PC-3 (cell line): ENCODE data around the gene AKAP13. TPM values are rescaled to one million over a fixed set of nuclear protein-coding genes. Genes with fewer than 3 reads are reported as not detected.

Experiments
- ATAC-seq: fragments of 200-7000 bp; cut with Tn5 transposase; 2 replicates; pipeline ENCODE4 v1.9.1; 2020; ENCODE audit warnings: mild to moderate bottlenecking, moderate library complexity
- BruUV-seq: library from RNA; stranded (reverse); fragments of 400-500 nt; replicated peaks from 2 replicates; lab custom pipeline; 2021; lab: Mats Ljungman, UMichigan
- CTCF ChIA-PET: fragments of 300-600 bp; sonication (Branson Sonifier 250); formaldehyde crosslinking; loops from one replicate; lab custom pipeline; 2022; ENCODE audit warnings: antibody characterized with exemption; lab: Charles Lee
- POLR2A ChIA-PET: fragments of 300-600 bp; sonication (Branson Sonifier 250); formaldehyde crosslinking; loops from one replicate; lab custom pipeline; 2022; ENCODE audit warnings: antibody characterized with exemption; ENCODE audit not compliant: unreplicated experiment; lab: Charles Lee
- DNase-seq: peaks from one replicate; pipeline ENCODE4 v3.0.0-alpha.2; 2015
- H2AFZ ChIP-seq: fragments of 300-600 bp; sonication (generic); 2 replicates; pipeline ENCODE4 v1.6.0; 2016; ENCODE audit warnings: antibody characterized with exemption, low read length
- H3F3A ChIP-seq: fragments of 300-600 bp; sonication (generic); one replicate; pipeline ENCODE4 v1.6.0; 2017; ENCODE audit warnings: antibody characterized with exemption, low read length, control low read depth, mild to moderate bottlenecking; ENCODE audit not compliant: unreplicated experiment
- H3K27ac ChIP-seq: fragments of 300-600 bp; sonication (generic); 2 replicates; pipeline ENCODE4 v1.5.1; 2016; ENCODE audit warnings: mild to moderate bottlenecking, low read length
- H3K27me3 ChIP-seq: fragments of 300-600 bp; sonication (generic); 2 replicates; pipeline ENCODE4 v1.6.1; 2016; ENCODE audit warnings: low read length, mixed read lengths
- H3K36me3 ChIP-seq: fragments of 300-600 bp; sonication (generic); 2 replicates; pipeline ENCODE4 v1.6.1; 2016; ENCODE audit warnings: low read depth, mixed run types, low read length, mixed read lengths
- H3K4me1 ChIP-seq: fragments of 300-600 bp; sonication (generic); 2 replicates; pipeline ENCODE4 v1.5.1; 2016; ENCODE audit warnings: low read length; ENCODE audit not compliant: insufficient read depth
- H3K4me2 ChIP-seq: fragments of 300-600 bp; sonication (generic); 2 replicates; pipeline ENCODE4 v1.6.0; 2016; ENCODE audit warnings: low read length
- H3K4me3 ChIP-seq: fragments of 300-600 bp; sonication (generic); 2 replicates; pipeline ENCODE4 v1.5.1; 2016; ENCODE audit warnings: mild to moderate bottlenecking, low read length, mixed read lengths
- H3K79me2 ChIP-seq: fragments of 300-600 bp; sonication (generic); 2 replicates; pipeline ENCODE4 v1.6.1; 2017; ENCODE audit warnings: low read length, mixed read lengths
- H3K9ac ChIP-seq: fragments of 300-600 bp; sonication (generic); 2 replicates; pipeline ENCODE4 v1.6.0; 2016; ENCODE audit warnings: mild to moderate bottlenecking, low read length
- H3K9me2 ChIP-seq: fragments of 300-600 bp; sonication (generic); replicated peaks from 2 replicates; pipeline ENCODE4 v1.6.1; 2016; ENCODE audit warnings: mixed run types, low read length, mixed read lengths
- H3K9me3 ChIP-seq: fragments of 300-600 bp; sonication (generic); 2 replicates; pipeline ENCODE4 v1.6.1; 2016; ENCODE audit warnings: low read length, mixed read lengths
- H4K20me1 ChIP-seq: fragments of 300-600 bp; sonication (generic); 2 replicates; pipeline ENCODE4 v1.6.1; 2016; ENCODE audit warnings: low read length, mixed read lengths
- CTCF ChIP-seq: fragments of 300-600 bp; sonication (generic); conservative IDR thresholded peaks from 2 replicates; pipeline ENCODE4 v1.5.1; 2017; ENCODE audit warnings: antibody characterized with exemption, low read depth, mild to moderate bottlenecking, low read length
- EZH2 ChIP-seq: fragments of 300-600 bp; sonication (generic); IDR thresholded peaks from one replicate; pipeline ENCODE4 v1.6.1; 2017; ENCODE audit warnings: antibody characterized with exemption, mild to moderate bottlenecking, low read length; ENCODE audit not compliant: unreplicated experiment
- EZH2phosphoT487 ChIP-seq: fragments of 300-600 bp; sonication (generic); IDR thresholded peaks from 2 replicates; pipeline ENCODE4 v1.6.1; 2018; ENCODE audit warnings: mild to moderate bottlenecking, antibody characterized with exemption, low read length, borderline replicate concordance
- intact Hi-C: fragments of 100-400 bp; cut with micrococcal nuclease; formaldehyde crosslinking; loops from 2 replicates; pipeline ENCODE4 v1.9.0; 2023
- total RNA-seq: library from RNA; depleted of rRNA; stranded (reverse); fragments of >200 nt; gene quantifications from 2 replicates; pipeline ENCODE4 v1.2.3, GENCODE V29; 2014

The AKAP13 gene
- total RNA-seq, 1 experiment from 2014 or later = 36.8 TPM

- no peak overlapping the region for H3K27ac ChIP-seq
- ChIA-PET POLR2A (no interaction called here), CTCF (no interaction called here)
- BruUV-seq = no TSS peak
- no peaks in the 10 kb centered on the region for H3F3A ChIP-seq
- no peak overlapping the region for H2AFZ ChIP-seq
- no peaks in the 10 kb centered on the region for H3K79me2 ChIP-seq
- H3K9me2 ChIP-seq = no peaks in the 10 kb centered on the region
- no peaks in the 10 kb centered on the region for H3K4me1 ChIP-seq
- intact Hi-C loops = no loop called here
- H3K27me3 ChIP-seq = no peaks in the 10 kb centered on the region
- no peak overlapping the region for H3K9ac ChIP-seq
- no peak for DNase-seq
- no peak for ATAC-seq
- H3K9me3 ChIP-seq = no peaks in the 10 kb centered on the region
- H3K4me3 ChIP-seq = no peak overlapping the region
- H3K4me2 ChIP-seq = no peak overlapping the region
- TF ChIP-seq CTCF = no peak
- no peak for TF ChIP-seq EZH2
- no peak for TF ChIP-seq EZH2phosphoT487
- no peaks in the 10 kb centered on the region for H4K20me1 ChIP-seq
- peaks cover 6% of the 10 kb centered on the region for H3K36me3 ChIP-seq
These were observed 365.2 kb downstream of the AKAP13 start for GRCh38 chr15:85745525-85746150.

- no peak overlapping the region for H3K9ac ChIP-seq
- H3K4me2 ChIP-seq = no peak overlapping the region
- no peaks in the 10 kb centered on the region for H3K27me3 ChIP-seq
- no TSS peak for BruUV-seq
- peaks cover 6% of the 10 kb centered on the region for H3K36me3 ChIP-seq
- intact Hi-C loops = no loop called here
- no peak for TF ChIP-seq CTCF
- TF ChIP-seq EZH2phosphoT487 = no peak
- no peak for TF ChIP-seq EZH2
- H3K27ac ChIP-seq = no peak overlapping the region
- ATAC-seq = no peak
- no peaks in the 10 kb centered on the region for H3K9me3 ChIP-seq
- no peaks in the 10 kb centered on the region for H3K9me2 ChIP-seq
- DNase-seq = no peak
- ChIA-PET CTCF (no interaction called here), POLR2A (no interaction called here)
- H3K4me3 ChIP-seq = no peak overlapping the region
- no peaks in the 10 kb centered on the region for H3K4me1 ChIP-seq
- H3F3A ChIP-seq = no peaks in the 10 kb centered on the region
- no peaks in the 10 kb centered on the region for H4K20me1 ChIP-seq
- no peak overlapping the region for H2AFZ ChIP-seq
- no peaks in the 10 kb centered on the region for H3K79me2 ChIP-seq
These were observed 366.2 kb downstream of the AKAP13 start for GRCh38 chr15:85746641-85747040.

GRCh38 chr15:85748176-85748575 lies 367.8 kb downstream of the AKAP13 start:
- Histone ChIP-seq H3K4me1 (no peaks in the 10 kb centered on the region), H3K9ac (no peak overlapping the region), H3K4me2 (no peak overlapping the region), H3K4me3 (no peak overlapping the region), H3K36me3 (peaks cover 6% of the 10 kb centered on the region), H2AFZ (no peak overlapping the region), H4K20me1 (no peaks in the 10 kb centered on the region), H3K27me3 (no peaks in the 10 kb centered on the region), H3K27ac (no peak overlapping the region), H3K9me2 (no peaks in the 10 kb centered on the region), H3F3A (no peaks in the 10 kb centered on the region), H3K79me2 (no peaks in the 10 kb centered on the region), H3K9me3 (no peaks in the 10 kb centered on the region)
- ChIA-PET CTCF (no interaction called here), POLR2A (no interaction called here)
- ATAC-seq (no peak), DNase-seq (no peak)
- intact Hi-C loops = no loop called here
- BruUV-seq = no TSS peak
- no peak for TF ChIP-seq EZH2phosphoT487
- no peak for TF ChIP-seq CTCF
- TF ChIP-seq EZH2 = no peak
